GM18526 (cell line): ENCODE data around the gene KIF26B.

Experiments used
- POLR2A ChIP-seq: IDR thresholded peaks from 3 replicates; pipeline ENCODE4 v1.6.1; 2011; ENCODE audit not compliant: insufficient read length; ENCODE audit errors: extremely low read depth

The KIF26B gene

DNA sequence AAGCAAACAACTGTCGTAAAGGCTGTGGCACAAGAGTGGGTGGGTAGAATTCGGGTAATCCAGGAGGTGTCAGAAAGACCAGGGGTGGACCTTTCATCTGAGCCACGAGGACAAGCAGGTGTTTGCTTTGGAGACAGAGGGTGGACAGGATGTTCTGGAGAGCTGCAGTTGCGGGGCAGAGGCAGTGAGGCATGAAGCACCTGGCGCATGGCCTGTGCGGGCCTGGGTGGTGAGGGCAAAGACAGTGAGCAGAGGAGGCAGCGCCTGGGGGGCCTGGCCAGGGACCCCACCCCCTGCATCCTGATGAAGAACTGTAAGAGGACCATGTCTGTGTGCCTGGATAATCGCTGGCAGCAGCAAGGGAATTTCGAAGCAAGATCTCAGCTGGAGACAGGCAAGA, 24.9 kb downstream of the KIF26B start:
- TF ChIP-seq POLR2A = no peak

- TF ChIP-seq POLR2A = no peak
Measured at GRCh38 chr1:245180496-245181157, 25.8 kb downstream of the KIF26B start.

- TF ChIP-seq POLR2A = no peak
Measured at GRCh38 chr1:245181158-245181517, 26.4 kb downstream of the KIF26B start.

DNA sequence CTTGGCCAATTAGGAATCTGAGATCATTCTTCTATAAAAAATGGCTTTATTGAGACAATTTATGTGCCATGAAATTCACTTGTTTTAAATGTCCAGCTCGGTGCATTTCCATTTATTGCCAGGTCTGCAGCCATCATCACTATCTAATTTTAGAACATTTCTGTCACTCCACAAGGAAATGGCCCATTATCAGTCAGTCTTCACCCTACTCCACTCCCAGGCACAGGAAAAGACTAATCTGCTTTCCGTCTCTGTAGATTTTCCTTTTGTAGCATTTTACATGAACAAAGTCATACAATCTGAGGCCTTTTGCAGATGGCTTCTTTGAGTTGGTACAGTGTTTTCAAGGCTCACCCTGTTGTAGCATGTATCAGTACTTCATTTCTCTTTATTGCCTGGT, 27.2 kb downstream of the KIF26B start:
- no peak for TF ChIP-seq POLR2A

DNA sequence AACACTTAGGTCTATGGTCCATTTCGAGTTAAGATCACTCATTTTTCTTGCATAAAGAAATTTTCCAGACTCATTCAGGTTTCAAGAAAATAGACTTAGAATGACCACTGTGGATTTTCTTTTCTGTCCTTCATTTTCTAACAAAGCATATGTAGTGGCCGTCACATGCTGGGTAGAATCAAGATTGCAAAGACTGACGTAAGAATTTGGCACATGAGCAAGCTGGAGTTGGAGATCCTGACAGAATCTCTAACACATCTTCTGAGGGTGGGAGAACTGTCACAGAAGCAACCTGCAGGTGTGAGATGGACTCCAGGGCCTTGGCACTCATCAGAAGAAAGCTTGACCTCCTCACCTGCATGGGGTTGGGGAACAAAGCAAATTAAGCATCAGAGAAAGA, 28.6 kb downstream of the KIF26B start:
- no peak for TF ChIP-seq POLR2A

- no peak for TF ChIP-seq POLR2A
Measured at GRCh38 chr1:245184779-245185178, 30.0 kb downstream of the KIF26B start.

DNA sequence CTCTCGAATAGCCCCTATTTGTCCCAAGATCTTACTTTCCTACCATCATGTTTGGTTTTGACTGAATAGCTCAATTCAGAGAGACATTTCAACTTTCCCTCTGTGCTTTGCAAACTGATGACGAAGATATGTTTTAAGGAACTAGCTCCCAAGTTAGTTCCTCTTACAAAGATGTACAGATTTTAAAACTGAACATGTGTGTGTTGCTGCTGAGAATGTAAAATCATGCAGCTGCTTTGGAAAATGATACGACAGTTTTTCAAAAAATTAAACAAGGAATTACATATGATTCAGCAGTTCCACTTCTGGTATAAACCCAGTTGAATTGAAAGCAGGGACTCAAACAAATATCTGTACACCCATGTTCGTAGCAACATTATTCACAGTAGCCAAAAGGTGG, 33.6 kb downstream of the KIF26B start:
- no peak for TF ChIP-seq POLR2A

GRCh38 chr1:245195398-245195797, 40.6 kb downstream of the KIF26B start:
- TF ChIP-seq POLR2A = no peak

- no peak for TF ChIP-seq POLR2A
Measured at GRCh38 chr1:245197121-245197520, 42.3 kb downstream of the KIF26B start.

- no peak for TF ChIP-seq POLR2A
Measured at GRCh38 chr1:245197911-245198379, 43.2 kb downstream of the KIF26B start.

GRCh38 chr1:245198748-245199516, 44.1 kb downstream of the KIF26B start:
- TF ChIP-seq POLR2A = no peak

DNA sequence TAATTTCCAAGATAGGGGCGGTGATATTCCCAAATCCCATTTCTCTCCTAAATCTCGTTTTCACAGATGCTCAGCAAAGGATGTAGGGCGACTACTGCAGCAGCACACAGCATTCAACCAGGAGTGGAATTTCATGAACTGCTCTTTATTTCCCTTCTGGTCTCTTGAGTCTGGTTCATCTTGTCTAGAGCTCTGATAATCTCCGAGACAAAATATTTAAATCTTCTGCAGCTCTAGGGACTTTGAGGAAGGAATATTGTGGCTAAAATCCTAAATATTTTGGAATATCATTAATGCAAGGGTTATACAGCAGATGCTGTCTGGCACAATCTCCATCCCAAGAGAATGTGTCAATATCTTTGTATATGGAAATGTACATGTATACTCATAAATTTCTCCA, 45.4 kb downstream of the KIF26B start:
- no peak for TF ChIP-seq POLR2A

- TF ChIP-seq POLR2A = no peak
Measured at GRCh38 chr1:245201201-245201600, 46.4 kb downstream of the KIF26B start.

DNA sequence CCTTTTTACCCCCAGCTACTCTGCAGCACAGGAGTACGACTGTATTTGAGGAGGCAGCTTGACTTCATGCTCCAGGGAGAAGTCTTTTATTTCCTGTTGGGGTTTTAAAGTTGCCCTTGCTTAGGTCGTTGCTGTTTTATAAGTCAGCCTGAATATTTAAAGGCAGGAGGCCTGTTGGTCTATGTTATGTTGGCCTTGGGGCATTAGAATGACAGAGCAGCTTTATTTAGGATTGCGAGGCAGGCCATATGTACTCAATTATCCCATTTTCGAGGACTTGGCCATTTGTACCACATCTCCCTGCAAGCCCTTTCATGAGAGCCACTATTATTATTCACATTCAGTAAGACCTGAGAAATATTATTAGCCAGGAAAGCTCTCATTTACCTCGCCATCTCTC, 47.0 kb downstream of the KIF26B start:
- no peak for TF ChIP-seq POLR2A

- TF ChIP-seq POLR2A = no peak
Measured at GRCh38 chr1:245205396-245205795, 50.6 kb downstream of the KIF26B start.

GRCh38 chr1:245205864-245206263, 51.1 kb downstream of the KIF26B start:
- no peak for TF ChIP-seq POLR2A

DNA sequence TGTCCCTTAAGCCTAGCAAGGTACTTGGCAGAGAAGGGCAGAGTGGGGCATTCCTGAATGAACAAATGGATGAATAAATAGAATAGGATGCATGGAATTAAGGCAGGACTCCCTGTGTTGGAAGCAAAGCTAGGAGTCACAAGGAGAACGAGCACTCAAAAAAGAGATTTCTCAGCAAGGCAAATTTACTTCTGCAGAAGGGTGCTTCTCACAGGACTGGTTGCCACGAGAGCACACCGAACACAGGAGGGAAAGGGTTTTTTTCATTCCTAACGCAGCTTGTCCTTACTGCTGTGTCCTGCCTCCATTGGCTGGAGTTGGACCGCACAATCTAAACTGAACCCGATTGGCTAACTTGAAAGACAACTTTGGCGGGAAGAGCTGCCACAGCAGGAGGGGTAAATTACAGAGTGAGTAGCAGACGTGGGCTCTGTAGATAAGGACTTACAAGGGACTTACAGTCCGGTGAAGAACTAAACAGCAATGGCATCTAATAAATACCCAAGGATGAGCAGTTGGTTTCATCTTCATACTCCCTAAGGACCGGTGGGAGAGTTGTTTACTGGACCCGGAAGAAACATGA, 52.4 kb downstream of the KIF26B start:
- TF ChIP-seq POLR2A = no peak

DNA sequence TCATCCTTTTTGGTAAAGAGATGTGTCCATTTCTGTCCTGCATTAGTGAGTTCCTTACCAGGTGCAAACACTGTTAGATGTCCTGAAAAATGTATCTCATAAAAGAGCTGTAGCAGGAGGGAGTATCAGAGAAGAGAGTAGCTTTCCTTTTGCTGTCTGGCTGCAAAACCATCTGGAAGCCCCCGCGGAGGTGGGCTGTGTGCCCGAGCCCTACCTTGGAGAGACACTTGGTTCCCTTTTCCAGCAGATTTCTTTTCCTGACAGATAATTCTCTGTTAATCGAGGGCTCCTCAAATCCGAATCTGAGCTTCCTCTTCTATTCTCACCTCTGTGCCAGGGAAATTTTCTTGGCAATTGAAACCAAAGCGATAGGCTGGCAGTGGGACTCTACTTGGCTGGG, 53.0 kb downstream of the KIF26B start:
- TF ChIP-seq POLR2A = no peak
